HG03135 (cell line): Measurements from ENCODE around the gene NF2.

Source experiments
- ATAC-seq: cut with Tn5 transposase; IDR thresholded peaks from one replicate; pipeline ENCODE4 v1.9.1; 2021; ENCODE audit warnings: mild to moderate bottlenecking, moderate library complexity; ENCODE audit not compliant: unreplicated experiment

NF2 gene

DNA sequence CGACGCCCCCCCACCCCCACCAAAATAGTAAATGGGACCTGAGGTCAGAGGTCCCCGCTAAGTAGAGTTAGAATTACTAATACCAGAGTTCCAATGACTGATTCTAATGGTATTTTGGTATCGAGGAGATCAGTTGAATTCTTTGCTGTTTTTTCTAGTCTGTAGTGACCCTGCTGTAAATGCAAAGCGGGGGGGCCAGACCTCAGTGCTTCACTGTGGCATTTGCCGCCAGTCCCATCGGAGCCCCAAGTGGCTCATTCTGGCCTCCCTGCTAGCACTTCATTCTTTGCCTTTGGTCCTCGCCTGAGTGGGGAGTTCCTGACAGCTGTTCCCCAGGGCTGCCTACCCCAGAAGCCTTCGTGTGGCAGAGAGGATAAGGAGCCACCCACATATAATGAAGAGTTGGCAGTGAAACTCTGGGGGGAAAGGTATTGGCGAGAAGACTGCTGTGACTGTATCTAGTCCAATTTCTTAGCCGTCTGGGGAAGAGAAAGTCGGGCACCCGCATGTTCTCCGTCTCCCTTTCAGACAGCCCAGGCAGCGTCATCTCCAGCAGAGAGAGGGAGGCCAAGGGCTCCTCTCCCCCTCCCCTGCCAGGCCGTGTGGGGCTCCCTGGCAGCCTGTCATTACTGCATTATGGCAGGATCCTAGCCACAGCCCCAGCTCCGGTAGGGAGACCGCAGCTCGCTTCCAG, 96.9 kb downstream of the NF2 start:
- ATAC-seq: no peak

DNA sequence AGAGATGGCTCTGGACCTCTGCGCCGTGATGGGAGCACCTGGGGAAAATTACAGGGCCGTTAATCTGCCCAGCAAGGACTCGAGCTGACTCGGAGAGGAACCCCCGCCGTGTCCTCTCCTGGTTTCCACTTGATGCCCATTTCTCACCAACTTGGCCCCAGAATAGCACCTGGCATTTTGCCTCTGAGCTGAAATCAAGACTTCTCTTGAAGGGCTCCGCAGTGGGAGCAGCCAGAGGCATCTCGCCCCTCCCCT, 97.4 kb downstream of the NF2 start:
- no peak for ATAC-seq

DNA sequence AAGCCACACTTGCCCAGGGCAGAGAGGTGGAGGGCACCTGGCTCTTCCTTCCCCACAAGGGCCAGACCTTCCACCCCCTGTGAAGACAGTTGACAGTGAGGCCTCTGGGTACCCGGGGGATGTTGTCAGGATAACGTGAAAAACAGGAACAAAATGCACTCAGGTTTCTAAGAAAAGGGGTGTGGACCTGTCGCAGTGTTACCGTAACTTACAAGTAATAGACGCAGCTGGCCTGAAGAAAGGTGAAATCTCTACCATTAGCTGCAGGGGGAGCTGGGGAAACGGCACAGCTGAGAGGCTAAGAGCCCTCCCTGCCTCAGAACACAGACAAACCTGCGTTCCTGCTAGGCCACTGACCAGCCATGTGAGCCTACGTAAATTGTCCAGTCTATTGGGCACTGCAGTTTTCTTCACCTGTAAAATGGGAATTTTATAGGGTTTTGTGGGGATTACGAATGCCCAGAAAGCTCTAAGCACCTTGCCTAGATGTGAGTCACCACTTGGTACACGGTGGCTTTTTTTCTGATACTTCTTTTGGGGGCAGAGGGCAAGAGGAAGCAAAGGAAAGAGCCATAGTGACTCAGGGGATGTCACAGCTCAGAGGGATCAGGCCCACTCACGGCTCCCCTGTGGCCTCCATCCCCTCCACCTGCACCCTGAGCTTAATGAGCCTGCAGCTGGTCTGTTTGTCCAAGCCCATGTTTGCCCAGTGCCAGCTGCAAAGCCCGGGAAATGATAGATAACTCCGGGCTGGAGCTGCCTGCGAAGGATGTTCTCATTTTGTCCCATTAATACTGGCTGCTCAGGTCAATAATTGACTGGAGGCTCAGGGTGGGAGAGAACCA, 97.9 kb downstream of the NF2 start:
- ATAC-seq: no peak

DNA sequence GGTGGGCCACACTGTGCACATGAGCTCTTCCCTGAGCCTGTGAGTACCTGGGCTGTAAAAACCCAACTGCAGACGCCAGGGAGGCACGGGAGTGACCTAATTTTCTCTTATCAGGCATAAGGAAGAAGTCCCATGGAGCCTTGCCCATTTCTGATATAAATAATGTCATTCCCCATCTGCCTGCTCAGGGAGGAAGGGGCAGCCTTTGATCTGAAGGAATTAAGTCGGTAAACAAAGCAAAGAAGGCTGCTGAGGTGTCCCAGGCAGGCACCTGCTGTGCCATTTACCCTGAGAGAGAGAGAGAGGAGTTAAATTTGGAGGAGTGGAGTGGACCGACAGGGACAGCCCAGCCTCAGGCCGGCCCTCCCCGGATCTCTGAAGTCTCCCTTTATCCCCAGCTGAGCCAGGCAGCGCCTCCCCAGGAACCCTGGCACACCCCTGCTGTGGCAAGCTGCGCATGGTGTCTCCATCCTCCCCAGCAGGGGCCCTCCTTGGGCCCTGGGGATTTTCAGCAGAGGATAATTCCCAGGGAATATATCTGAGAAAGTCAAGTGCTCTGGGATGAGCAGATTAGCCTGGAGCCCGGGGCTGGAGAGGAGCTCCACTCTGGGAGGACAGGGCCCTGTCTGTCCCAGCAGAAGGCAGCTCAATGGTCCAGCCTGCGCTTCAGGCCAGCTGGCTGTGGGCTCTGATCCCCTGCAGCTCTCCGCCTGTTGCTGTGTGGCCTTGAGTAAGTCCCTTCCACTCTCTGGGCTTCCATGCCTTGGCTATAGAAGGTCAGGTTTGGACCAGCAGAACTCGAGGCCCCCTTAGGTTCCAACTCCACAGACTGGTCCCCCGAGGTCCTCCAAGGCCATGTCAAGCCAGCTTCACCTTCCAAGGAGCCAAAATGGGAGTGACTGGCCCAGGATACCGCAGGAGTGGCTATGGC, 98.8 kb downstream of the NF2 start:
- ATAC-seq: no peak

DNA sequence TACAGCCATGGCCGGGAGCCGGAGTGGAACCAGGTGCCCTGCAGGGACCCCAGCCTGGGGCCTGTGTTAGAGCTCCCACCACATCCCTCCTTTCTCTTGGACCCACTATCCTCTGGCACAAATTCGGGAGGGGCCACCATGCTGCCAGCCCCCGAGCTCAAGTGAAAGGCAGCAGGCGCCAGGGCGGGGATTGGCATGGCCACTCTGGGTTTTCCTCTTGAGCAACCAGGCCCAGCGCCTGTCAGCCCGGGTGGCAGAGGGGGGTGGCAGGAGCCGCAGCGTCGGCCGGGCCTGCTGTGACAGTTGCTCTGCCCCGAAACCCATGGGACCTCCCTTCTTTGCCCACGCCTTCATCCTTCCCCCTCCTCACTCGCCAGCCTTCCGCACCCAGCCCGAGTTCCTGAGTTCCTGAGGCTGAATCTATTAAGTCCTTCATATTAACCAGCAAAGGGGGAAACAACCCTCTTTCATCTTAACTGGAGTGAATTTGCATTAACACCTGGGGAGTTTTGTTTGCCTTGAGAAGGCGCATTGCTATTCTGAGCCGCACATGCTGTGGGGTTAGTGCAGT, 99.6 kb downstream of the NF2 start:
- ATAC-seq: no peak

DNA sequence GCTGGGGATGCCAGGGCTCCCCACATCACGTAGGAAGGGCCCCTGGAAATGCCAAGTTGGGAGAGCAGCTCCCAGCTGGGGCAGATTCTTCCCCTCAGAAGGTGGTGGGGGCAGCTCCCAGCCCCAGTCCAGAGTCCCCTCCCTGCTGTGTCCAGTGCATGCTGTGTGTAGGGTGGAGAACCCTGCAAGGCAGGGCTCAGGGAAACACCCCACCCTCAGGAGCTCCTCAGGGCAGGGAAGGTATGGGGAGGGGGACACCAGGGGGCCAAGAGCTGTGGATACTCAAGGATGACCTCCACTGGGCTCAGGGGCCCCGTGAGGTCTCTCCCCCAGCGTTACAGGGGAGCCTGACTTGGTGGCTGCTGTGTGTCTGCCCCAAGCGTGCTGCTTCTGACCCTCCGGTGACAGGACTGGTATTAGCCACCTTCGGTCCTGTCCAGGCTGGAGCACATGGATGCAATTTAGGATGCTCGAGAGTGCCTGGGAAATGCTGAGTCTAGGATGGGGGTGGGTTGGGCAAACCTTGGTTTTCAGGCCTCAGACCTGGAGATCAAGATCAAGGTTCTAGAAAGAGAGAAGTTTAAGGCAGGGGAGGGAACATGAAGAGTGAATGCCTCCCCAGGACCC, 100.2 kb downstream of the NF2 start:
- ATAC-seq: no peak

DNA sequence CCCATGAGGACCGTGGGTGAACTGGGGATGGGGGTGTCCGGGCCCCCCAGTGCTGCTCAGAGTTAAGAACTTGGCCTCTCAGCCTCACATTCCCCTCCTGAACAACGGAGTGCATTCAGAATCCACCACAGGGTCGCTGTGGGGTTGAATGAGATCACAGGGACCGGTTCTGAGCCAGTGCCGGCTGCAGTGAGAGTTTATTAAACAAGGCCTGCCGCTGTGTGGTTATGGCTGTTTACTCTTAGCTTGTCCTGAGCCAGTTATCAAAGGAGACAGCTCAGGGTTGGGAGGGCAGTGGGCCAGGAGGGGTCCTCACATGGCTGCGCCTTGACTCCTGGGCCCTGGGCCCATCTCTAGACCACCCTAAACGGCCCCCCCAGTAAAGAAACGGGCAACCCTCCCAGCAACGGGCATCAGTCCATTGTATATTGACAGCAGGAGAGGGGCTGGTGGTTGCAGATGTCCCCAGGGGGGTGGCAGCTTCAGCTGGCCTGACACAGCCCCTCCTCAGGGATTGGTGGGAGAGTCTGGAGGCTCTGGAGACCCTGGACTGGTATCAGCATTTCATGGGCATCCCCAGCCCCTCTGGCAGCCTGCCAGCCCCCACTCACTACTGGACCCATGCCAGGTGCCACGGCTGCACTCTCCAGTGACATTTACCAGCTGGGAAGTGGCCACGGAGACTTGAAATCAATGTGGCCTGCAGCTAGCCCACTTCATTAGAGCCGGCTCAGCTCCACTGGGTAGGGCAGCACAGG, 101.3 kb downstream of the NF2 start:
- no peak for ATAC-seq

DNA sequence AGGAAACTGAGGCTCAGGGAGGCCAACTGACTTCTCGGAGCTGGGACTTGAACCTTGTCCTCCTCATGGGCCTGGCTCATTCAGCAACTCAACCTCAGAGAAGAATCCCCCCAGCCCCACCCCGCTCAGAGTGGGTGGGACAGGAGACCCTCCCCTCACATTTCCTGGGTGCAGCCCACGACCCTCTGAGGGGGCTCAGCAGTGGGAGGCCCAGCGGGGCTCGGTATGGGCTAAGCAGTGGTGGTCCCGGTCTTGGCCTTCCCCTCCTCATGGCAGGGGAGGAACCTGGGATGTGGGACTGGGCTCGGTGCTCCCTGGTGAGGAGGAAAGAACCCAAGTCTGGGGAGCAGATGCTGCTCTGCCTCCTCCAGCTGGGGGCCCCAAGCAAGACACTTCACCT, 102.2 kb downstream of the NF2 start:
- no peak for ATAC-seq

DNA sequence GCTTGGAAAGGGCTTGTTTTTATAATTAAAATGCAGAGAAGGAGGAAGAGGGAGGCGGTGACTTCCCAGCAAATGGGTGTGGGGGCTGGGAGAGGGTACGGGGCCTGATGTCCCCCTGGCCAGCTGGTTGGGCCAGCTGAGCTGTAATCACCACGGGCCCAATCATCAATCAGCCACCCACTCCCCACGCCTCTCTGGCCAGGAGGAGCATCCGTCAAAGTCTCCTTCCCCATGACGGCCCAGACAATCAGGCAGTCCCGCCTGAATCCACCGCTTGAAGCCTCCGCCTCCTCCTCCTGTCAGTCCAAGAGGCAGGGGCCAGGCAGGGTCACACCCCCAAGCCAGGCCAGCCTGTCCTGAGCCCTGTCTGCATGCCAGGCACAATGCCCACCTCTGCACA, 103.1 kb downstream of the NF2 start:
- no peak for ATAC-seq

DNA sequence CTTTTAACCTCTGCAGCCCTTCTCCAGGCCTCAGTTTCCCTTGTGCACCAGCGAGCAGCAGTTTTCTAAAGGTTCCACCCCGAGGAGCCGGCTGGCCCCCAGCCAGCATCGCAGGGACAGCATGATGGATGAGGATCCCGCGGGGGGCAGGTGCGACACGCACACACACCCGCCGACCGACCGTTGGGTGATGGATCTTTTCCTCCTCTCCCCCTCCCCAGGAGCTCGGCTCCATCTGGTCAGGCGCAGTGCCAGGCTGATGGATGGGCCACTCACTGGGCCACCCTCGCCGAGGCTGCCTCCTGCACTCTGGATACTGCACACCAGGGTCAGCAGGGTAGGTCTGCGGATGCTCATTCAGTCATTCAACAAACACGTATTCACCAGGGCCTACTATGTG, 103.6 kb downstream of the NF2 start:
- ATAC-seq: no peak

DNA sequence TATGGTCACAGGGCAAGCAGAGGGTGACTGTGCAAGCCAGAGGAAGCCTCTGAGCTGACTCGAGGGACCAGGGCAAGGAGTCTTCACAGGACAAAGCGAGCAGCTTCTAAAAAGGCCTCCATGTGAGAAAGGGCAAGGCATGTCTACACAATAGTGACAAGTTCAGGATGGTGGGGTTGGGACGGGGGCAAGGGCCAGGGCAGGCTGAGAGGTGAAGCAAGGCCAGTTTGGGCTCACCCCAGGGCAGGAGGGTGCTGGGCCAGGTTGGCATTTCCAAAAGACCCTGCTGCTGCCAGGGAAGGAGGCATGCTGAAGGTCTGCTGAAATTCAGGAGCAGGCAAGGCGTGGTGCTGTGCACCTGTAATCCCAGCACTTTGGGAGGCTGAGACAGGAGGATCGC, 104.0 kb downstream of the NF2 start:
- ATAC-seq: no peak

DNA sequence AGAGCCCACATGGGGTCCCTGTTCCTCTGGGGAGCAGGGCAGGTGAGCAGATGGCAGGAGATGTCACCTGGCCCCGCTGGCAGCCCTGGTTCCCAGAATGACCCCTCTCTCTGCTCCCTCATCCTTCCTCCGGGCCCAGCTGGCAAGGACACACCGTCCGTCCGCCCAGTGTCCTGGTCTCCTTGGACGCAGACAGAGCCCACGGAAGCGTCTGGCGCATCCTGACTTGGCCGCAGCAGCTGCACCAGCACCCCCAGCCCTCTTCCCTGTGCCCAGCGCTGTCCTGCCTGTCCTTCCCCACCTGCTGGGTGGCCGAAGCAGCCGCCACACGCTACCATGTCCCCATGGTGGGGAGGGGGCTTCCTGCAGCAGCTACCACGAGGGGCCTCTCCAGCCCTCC, 106.8 kb downstream of the NF2 start:
- ATAC-seq: no peak

DNA sequence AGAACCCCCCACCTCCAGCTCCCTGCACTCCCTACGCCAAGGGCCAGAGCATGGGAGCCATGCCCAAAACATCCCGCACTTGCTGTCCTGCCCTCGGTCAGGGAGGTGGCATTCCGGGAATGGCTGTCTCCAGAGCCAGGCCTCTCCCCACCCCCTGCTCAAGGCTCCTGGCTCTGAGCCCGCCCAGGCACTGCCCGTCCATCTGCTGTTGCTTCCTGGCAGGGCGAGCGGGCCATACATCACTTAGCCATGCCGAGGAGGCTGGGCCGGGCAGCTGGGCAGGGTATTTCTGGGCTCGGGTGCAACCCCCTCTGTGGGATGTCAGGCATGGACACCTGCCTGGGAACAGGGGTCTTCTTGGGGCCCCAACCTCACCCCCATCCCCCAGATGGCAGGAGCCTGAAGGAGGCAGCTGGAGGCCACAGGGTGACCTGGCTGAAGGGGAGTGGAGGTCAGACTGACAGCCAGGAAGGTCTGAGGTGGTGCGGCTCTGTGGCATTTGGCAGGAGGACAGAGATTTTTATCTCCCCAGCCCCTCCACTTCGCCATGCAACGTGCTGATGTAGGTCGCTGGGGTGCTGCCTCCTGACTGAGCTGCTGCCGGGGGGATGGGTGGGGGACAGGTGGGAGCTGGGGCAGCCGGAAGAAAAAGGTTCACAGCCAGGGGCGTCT, 107.6 kb downstream of the NF2 start:
- ATAC-seq: no peak

DNA sequence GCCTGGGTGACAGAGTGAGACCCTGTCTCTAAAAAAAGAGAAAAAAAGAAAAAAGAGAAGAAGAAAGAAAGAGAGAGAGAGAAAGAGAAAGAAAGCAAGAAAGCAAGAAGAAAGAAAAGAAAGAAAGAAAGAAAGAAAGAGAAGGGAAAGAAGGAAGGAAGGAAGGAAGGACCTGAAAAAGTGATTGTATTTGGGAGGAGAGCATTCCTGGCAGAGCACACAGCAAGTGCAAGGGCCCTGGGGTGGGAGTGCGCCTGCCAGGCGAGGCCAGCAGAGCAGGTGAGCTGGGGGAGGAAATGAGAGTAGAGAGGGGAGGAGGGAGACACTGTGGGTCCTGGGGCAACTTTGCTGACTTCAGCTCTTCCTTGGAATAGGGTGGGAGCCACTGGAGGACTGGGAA, 108.7 kb downstream of the NF2 start:
- ATAC-seq: no peak

DNA sequence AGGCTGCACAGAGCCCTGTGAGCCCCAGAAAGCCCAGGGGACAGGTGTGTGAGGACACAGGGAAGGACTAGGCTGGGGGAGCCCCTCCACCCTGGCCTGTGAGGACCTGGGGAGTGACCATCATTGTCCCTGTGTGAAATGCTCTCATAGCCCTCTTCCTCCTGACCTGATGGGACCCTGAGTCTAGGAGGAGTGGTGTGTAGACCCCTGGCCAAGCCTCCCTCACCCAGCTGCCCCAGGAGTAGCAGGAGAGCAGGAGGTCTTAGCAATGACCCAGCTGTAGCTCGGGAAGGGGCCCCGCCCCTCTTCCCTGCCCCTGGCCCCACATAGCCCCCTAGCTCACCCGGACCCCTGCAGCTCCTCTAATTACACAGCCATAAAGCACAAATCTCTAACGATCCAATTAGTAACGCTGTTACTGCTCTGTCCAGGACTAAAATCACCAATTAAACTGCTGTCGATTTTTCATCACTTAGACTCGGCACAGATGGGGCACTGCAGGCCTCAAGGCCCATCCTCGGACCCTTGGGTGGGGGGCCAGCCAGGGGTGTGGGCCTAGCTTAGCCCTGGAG, 109.8 kb downstream of the NF2 start:
- ATAC-seq: no peak

DNA sequence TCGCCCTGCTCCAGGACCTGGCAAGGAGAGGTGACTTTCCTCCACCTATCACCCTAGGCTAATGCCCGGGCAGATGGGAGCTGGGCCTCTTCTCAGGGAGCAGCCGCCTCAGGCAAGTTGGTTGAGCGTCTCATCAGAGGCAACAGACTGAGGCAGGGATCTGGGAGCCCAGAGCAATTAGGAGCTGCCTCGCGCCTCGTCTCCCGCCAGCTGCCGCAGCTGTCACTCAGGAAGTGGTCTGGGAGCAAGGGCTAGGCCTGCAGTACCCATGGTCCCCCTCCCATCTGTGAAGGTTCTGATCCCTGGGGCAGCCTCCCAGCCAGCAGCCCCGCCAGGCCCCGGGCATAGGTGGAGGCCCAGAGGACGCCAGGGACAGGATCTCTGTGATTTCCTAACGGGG, 111.8 kb downstream of the NF2 start:
- ATAC-seq: no peak

DNA sequence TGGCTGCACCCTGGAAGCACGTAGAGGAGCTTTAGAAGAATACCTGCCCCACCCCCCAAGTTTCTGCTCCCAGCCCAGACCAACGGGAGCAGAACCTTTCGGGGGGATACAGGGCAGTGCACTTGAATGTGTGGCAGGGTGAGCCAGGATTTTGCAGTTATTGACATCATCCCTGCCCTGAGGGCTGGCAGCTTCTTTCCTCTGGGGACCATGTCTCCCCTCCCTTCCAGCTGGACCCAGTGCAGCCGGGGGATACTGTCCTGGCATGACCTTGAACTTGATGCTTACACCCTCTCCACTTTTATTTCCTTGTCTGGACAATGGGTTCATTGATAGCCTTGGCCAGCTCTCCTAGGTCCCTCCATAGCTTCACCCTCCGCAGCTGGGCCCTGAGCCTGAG, 112.3 kb downstream of the NF2 start:
- no peak for ATAC-seq

DNA sequence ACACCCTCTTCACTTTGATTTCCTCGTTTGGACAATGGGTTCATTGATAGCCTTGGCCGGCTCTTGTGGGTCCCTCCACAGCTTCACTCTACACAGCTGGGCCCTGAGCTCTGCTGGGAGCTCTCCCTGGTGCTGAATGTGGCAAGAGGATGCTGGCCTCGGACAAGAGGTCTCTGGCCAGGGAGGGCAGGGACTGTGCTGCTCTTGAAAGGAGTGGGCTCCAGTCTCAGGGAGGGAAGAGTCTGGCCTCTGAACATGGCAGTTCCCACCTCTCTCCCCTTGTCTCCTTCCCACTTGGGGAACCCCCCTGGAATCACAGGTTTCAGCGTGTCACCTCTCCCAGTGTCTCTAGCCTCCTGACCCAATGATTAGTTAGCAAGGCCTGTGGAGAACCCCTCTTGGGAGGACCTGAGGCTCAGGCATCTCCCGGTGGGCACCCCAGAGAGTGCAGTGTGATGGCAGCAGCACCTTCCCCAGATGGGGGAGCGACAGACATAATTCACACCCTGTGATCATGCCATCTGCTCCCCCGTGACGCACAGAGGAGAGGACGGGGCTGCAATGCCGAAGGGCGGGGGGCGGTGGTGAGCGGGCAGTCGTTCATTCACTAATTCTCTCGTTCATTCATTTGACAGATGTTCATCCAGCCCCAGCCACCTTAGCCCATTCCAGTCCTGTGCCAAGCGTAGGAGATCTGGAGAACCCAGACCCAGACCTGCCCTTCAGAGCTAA, 113.5 kb downstream of the NF2 start:
- no peak for ATAC-seq

DNA sequence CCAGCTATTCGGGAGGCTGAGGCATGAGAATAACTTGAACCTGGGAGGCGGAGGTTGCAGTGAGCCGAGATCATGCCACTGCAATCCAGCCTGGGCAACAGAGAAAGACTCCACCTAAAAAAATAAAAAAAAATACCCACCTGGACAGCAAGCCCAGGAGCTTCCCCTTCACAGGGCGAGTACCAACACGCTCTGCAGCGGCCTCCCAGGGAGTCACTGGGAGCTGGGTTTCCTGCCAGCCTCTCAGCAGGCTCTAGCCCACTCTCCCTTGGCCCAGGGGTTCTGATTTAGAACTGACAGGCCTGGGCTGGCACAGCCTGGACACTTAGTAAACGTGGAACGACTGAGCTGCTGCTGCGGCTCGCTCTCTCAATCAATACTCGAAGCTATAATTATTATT, 114.4 kb downstream of the NF2 start:
- no peak for ATAC-seq
